K562 (cell line): ENCODE results near the gene H2AZ2. TPM values are rescaled to one million over a fixed set of nuclear protein-coding genes. Genes with fewer than 3 reads are reported as not detected.

Experiments used
- ATAC-seq: fragments of 200-7000 bp; cut with Tn5 transposase; 3 replicates; pipeline ENCODE4 v1.9.1; 2020; ENCODE audit warnings: moderate library complexity
- BruUV-seq: library from RNA; stranded (reverse); fragments of 400-500 nt; replicated peaks from 2 replicates; lab custom pipeline; 2021; lab: Mats Ljungman, UMichigan
- CTCF ChIA-PET: fragments of 300-600 bp; formaldehyde crosslinking; extraction: SDS; loops from one replicate; lab custom pipeline; 2021; ENCODE audit warnings: low intra/inter-chr PET ratio; lab: Yijun Ruan, JAX
- POLR2A ChIA-PET: fragments of 300-600, 350-650 bp; sonication (Branson Sonifier 250); formaldehyde crosslinking; extraction: SDS; loops from one replicate; lab custom pipeline; 2021; ENCODE audit warnings: antibody characterized with exemption, inconsistent platforms; lab: Yijun Ruan, JAX
- DNase-seq, 4 experiments: peaks; one replicate each; pipeline versions ENCODE4 v3.0.0 to v3.0.0-alpha.2; 2011 to 2018; ENCODE audit warnings: low spot score in 3 of 4, mixed read lengths in 3 of 4; ENCODE audit errors: extremely low read depth in 1 of 4
- FAIRE-seq: peaks from 2 replicates; lab custom pipeline; 2011; peaks lifted over from hg19 to GRCh38; lab: Jason Lieb, UNC
- H2AFZ ChIP-seq: 2 replicates; pipeline ENCODE4 v1.6.0; 2011; ENCODE audit warnings: low read depth, low read length, control low read depth, inconsistent platforms
- H3K27ac ChIP-seq: fragments of 200-600 bp; 3 replicates; pipeline ENCODE4 v1.8.0; 2011; ENCODE audit warnings: low read depth, mild to moderate bottlenecking, control low read depth, inconsistent platforms, low read length, moderate library complexity, mixed read lengths; ENCODE audit errors: extremely low read depth
- H3K27me3 ChIP-seq, 2 experiments: fragments of 300-600 bp in 1 of 2; 2 replicates in 1 of 2; 3 replicates in 1 of 2; pipeline versions ENCODE4 v1.6.0 to v1.8.0; 2011; ENCODE audit warnings: inconsistent platforms in 2 of 2, low read length in 2 of 2, mild to moderate bottlenecking in 1 of 2, mixed read lengths in 1 of 2, moderate library complexity in 1 of 2; ENCODE audit not compliant: control insufficient read depth in 2 of 2, insufficient read depth in 2 of 2
- H3K36me3 ChIP-seq: fragments of 300-600 bp; 3 replicates; pipeline ENCODE4 v1.8.0; 2011; ENCODE audit warnings: mild to moderate bottlenecking, low read length, inconsistent platforms; ENCODE audit not compliant: control insufficient read depth, insufficient read depth
- H3K4me1 ChIP-seq, 2 experiments: fragments of 200-600 bp in 1 of 2; replicated peaks in 1 of 2; 2 replicates in 1 of 2; 3 replicates in 1 of 2; pipeline versions ENCODE4 v1.5.1 to v1.8.0; 2011; ENCODE audit warnings: inconsistent platforms in 2 of 2, low read length in 2 of 2, mild to moderate bottlenecking in 1 of 2, mixed read lengths in 1 of 2, moderate library complexity in 1 of 2; ENCODE audit not compliant: control insufficient read depth in 2 of 2, insufficient read depth in 2 of 2
- H3K4me2 ChIP-seq: 2 replicates; pipeline ENCODE4 v1.6.1; 2011; ENCODE audit warnings: low read length, control low read depth, inconsistent platforms, mixed read lengths; ENCODE audit not compliant: insufficient read depth
- H3K4me3 ChIP-seq: fragments of 200-600 bp; sonication (generic), shearing (Covaris generic); 2 replicates; pipeline ENCODE4 v1.5.1; 2016; ENCODE audit warnings: control low read depth, inconsistent platforms
- H3K79me2 ChIP-seq: fragments of 200-600 bp; 3 replicates; pipeline ENCODE4 v1.8.0; 2011; ENCODE audit warnings: low read length, inconsistent platforms; ENCODE audit not compliant: control insufficient read depth, insufficient read depth
- H3K9ac ChIP-seq, 2 experiments: 2 replicates each; pipeline versions ENCODE4 v1.6.0 to v1.6.1; 2011; ENCODE audit warnings: low read depth in 2 of 2, low read length in 2 of 2, control low read depth in 1 of 2, inconsistent platforms in 1 of 2, mild to moderate bottlenecking in 1 of 2, mixed read lengths in 1 of 2; ENCODE audit not compliant: insufficient read depth in 1 of 2
- H3K9me1 ChIP-seq: one replicate; pipeline ENCODE4 v1.6.0; 2011; ENCODE audit warnings: inconsistent platforms, mild to moderate bottlenecking, low read length, moderate library complexity; ENCODE audit not compliant: control insufficient read depth, insufficient read depth
- H3K9me3 ChIP-seq: replicated peaks from 2 replicates; pipeline ENCODE4 v1.5.1; 2011; ENCODE audit warnings: low read depth, low read length, inconsistent platforms; ENCODE audit not compliant: control insufficient read depth, insufficient read depth
- H4K20me1 ChIP-seq: replicated peaks from 2 replicates; pipeline ENCODE4 v1.6.1; 2011; ENCODE audit warnings: low read length, inconsistent platforms, mixed read lengths; ENCODE audit not compliant: control insufficient read depth, insufficient read depth
- BCOR ChIP-seq: fragments of 450-650 bp; IDR thresholded peaks from 2 replicates; pipeline ENCODE4 v1.6.1; 2016
- DPF2 ChIP-seq: fragments of 450-650 bp; IDR thresholded peaks from 2 replicates; pipeline ENCODE4 v1.6.1; 2016
- SMARCB1 ChIP-seq: IDR thresholded peaks from 2 replicates; pipeline ENCODE4 v1.6.1; 2011; ENCODE audit warnings: improper control_type of control experiment, low read depth; ENCODE audit not compliant: insufficient read length
- SP1 ChIP-seq: sonication (generic); formaldehyde crosslinking; IDR thresholded peaks from 2 replicates; pipeline ENCODE4 v1.8.1; 2022; ENCODE audit warnings: mild to moderate bottlenecking, missing genetic modification reagents
- TEAD1 ChIP-seq, 2 experiments: fragments of 450-650 bp in 1 of 2; sonication (generic) in 1 of 2; formaldehyde crosslinking; IDR thresholded peaks; 2 replicates each; pipeline versions ENCODE4 v1.4.0 to v1.8.0; 2020 to 2022; ENCODE audit warnings: mild to moderate bottlenecking in 2 of 2, missing genetic modification reagents in 1 of 2
- THRAP3 ChIP-seq: fragments of 450-650 bp; IDR thresholded peaks from 2 replicates; pipeline ENCODE4 v1.6.1; 2016; ENCODE audit warnings: mild to moderate bottlenecking, inconsistent platforms, borderline replicate concordance
- ZBED1 ChIP-seq: IDR thresholded peaks from 2 replicates; pipeline ENCODE4 v1.6.1; 2014
- ZNF324 ChIP-seq: fragments of 250-450 bp; sonication (Bioruptor Pico); IDR thresholded peaks from 2 replicates; pipeline ENCODE4 v1.4.0; 2020; ENCODE audit warnings: mild to moderate bottlenecking
- ZNF57 ChIP-seq: fragments of 450-650 bp; formaldehyde crosslinking; IDR thresholded peaks from 2 replicates; pipeline ENCODE4 v1.4.0; 2020; ENCODE audit warnings: mild to moderate bottlenecking, moderate library complexity
- WGBS: fragments of 100-300 bp; shearing (Covaris generic); methylation state at CpG from one replicate; pipeline ENCODE4 v1.1.6; 2016; ENCODE audit warnings: low coverage, mixed read lengths; ENCODE audit not compliant: insufficient coverage; ENCODE audit errors: missing lambda C conversion rate; 5-methylcytosine and 5-hydroxymethylcytosine counted together
- in situ Hi-C: fragments of 300-500 bp; cut with MboI; formaldehyde crosslinking; loops from 4 replicates; pipeline ENCODE4 v1.15.0; 2018; ENCODE audit warnings: inconsistent platforms, mixed read lengths
- intact Hi-C: fragments of 100-400 bp; cut with micrococcal nuclease; formaldehyde crosslinking; loops from 2 replicates; pipeline ENCODE4 v1.14.2; 2022
- polyA plus RNA-seq, 8 experiments: library from polyadenylated mRNA; depleted of rRNA in 4 of 8; stranded (reverse) in 5 of 8; unstranded in 3 of 8; fragments of >200 nt; fragmentation: Nextera tagmentation in 2 of 8; fragmentation: Illumina TruSeq in 1 of 8; extraction: Ambion mirVana in 2 of 8; extraction: Trizol in 1 of 8; gene quantifications; 2 replicates each; pipeline versions ENCODE4 v1.2.1 to v1.2.3, GENCODE V29; 2011 to 2014; ENCODE audit warnings: inconsistent platforms in 1 of 8, missing spikeins in 1 of 8
- total RNA-seq, 7 experiments: library from RNA; depleted of rRNA in 6 of 7; stranded (reverse); fragments of >200 nt in 6 of 7; fragmentation: Illumina TruSeq in 2 of 7; extraction: Trizol in 2 of 7; gene quantifications; 2 replicates each; pipeline versions ENCODE4 v1.2.1 to v1.2.3, GENCODE V29; 2011 to 2021; ENCODE audit warnings: low replicate concordance in 1 of 7
- TF ChIP-seq, protein P1 (sequence below): fragments of 200-800 bp; sonication (Bioruptor generic); IDR thresholded peaks from 2 replicates; pipeline ENCODE4 v1.6.1; 2017; ENCODE audit warnings: missing genetic modification characterization, missing compliant biosample characterization

The H2AZ2 gene
- total and polyA plus RNA-seq, 9 of the 15 experiments (the other 6 are each of a cell fraction or from before 2014, with no cell fraction given), result 105 to 382 (median 286) TPM

- FAIRE-seq, result no peak
- ChIA-PET CTCF (no interaction called here), POLR2A (interaction anchor here (0.5 to 4.3 kb wide), 25 partner anchors 9 to 275 kb away, joined by 3 to 43 read pairs (median 4); partner anchors contain the start of genes DDX56, OGDH, PPIA and PURB)
- in situ Hi-C loops (no loop called here), intact Hi-C loops (loop anchor here (2.0 to 10.0 kb wide), 4 partner anchors 35 to 138 kb away; partner anchors contain the start of genes PPIA, PURB and ZMIZ2)
- Histone ChIP-seq H3K9me3 (no peaks in the 10 kb centered on the region), H3K79me2 (peaks cover 47% of the 10 kb centered on the region), H3K36me3 (peaks cover 8% of the 10 kb centered on the region), H3K9me1 (no peaks in the 10 kb centered on the region), H3K4me2 (peak overlapping the region; percentile 92), H3K9ac (peak overlapping the region; percentile 99 to 100), H3K27me3 (no peaks in the 10 kb centered on the region), H3K4me1 (peaks cover 10 to 13% of the 10 kb centered on the region in 2 experiments; a peak in 4 of 5 replicates), H4K20me1 (peaks cover 10% of the 10 kb centered on the region; the same call in 1 of the 2 replicates), H3K27ac (peak overlapping the region; percentile 100), H3K4me3 (peak overlapping the region; percentile 60), H2AFZ (0 out of 2 replicates have a peak overlapping the region, but pooled peaks have one; percentile 95)
- no peak for ATAC-seq
- no TSS peak for BruUV-seq
- TF ChIP-seq, protein P1, sequence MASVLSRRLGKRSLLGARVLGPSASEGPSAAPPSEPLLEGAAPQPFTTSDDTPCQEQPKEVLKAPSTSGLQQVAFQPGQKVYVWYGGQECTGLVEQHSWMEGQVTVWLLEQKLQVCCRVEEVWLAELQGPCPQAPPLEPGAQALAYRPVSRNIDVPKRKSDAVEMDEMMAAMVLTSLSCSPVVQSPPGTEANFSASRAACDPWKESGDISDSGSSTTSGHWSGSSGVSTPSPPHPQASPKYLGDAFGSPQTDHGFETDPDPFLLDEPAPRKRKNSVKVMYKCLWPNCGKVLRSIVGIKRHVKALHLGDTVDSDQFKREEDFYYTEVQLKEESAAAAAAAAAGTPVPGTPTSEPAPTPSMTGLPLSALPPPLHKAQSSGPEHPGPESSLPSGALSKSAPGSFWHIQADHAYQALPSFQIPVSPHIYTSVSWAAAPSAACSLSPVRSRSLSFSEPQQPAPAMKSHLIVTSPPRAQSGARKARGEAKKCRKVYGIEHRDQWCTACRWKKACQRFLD, result peak; percentile 11; the same call in 1 of the 2 replicates
- TF ChIP-seq THRAP3 (0 out of 2 replicates have a peak, but pooled peaks have one; percentile 23), TEAD1 (CRISPR knock-in tag; IDR thresholded peaks at IDR 0.05) (0 out of 4 replicates have a peak, but pooled peaks of 1 of the 2 experiments have one; percentile 3), ZNF324 (CRISPR knock-in tag) (no peak), DPF2 (no peak), ZBED1 (no peak), ZNF57 (CRISPR knock-in tag) (no peak), BCOR (no peak), SMARCB1 (no peak), SP1 (CRISPR knock-in tag) (0 out of 2 replicates have a peak, but pooled peaks have one; percentile 19)
- DNase-seq, result no peak
- WGBS, result 40% methylated on average over 10 of the region's 10 CpGs
Observed at GRCh38 chr7:44849259-44849884, 1.5 kb upstream of the H2AZ2 start.
